GM19372 (cell line): ENCODE measurements around the gene APOBEC2.

Experiments
- ATAC-seq: cut with Tn5 transposase; IDR thresholded peaks from one replicate; pipeline ENCODE4 v1.9.1; 2021; ENCODE audit warnings: mild to moderate bottlenecking, low read depth, moderate library complexity; ENCODE audit not compliant: unreplicated experiment

The APOBEC2 gene

DNA sequence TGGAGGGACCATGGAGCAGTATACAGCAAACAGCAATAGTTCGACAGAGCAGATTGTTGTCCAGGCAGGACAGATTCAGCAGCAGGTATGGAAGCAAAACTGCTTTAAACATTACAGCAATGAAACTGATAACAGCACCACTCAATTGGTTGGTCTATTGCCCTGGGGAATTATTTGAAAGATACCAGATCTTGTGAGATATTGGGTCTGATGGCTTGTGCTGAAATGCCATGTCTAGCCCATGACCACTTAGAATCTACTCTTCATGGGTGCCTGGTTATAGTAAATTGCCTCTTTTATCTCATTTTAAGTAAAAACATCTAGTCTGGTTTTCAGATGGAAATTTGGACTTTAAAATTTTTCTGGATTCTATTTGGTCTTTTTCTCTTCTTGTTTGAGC lies 26.1 kb downstream of the APOBEC2 start:
- ATAC-seq = no peak

DNA sequence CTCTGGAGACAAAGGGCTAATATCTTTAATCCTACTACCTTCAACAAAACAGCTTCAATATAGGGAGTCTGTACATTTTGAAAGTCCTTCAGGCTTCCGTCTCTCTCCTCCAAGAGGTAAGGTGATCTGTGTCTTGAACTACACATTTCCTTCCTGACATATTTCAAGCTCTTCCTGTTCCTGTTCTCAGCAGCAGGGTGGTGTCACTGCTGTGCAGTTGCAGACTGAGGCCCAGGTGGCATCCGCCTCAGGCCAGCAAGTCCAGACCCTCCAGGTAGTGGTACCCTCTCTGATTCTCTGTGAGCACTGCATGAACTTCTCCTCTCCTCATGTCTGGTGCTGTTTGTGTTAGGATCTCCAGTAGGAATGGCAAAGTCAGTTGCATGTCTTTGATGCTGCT lies 27.6 kb downstream of the APOBEC2 start:
- no peak for ATAC-seq

DNA sequence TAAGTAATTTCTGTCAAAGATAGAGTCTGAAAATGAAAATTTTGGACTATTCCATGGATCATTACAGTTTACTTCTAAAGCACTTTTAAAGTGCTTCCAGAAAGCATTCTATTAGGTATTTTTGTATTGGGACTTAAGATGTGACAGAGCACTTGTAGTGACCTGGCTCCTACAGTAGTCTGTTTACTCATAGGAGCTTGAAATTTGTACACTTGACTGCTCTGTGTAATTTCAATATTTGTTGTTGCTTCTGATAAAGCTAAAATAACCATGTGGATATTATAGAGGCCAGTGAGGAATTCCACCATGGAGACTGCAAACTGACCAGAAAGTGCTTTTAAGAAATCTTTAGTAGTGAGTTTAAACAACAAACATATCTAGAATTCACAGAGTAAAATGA lies 30.1 kb downstream of the APOBEC2 start:
- ATAC-seq = no peak

DNA sequence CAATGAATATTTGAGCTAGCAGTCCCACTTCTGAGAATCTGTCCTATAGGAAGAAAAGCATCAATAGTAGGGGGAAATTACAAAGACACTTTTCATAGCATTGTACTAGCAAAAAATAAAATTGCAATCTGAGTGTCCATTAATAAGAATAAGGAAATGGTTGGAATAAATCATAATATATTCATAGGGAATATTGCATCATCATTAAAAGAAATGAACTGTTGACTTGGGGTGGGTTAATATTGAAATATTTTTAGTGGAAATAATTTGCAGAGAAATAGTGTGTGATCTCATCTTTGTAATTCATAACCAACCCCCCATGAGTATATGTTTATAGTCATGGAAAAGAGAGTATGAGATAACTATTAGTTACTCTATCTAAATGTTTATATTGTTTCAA lies 32.2 kb downstream of the APOBEC2 start:
- no peak for ATAC-seq

DNA sequence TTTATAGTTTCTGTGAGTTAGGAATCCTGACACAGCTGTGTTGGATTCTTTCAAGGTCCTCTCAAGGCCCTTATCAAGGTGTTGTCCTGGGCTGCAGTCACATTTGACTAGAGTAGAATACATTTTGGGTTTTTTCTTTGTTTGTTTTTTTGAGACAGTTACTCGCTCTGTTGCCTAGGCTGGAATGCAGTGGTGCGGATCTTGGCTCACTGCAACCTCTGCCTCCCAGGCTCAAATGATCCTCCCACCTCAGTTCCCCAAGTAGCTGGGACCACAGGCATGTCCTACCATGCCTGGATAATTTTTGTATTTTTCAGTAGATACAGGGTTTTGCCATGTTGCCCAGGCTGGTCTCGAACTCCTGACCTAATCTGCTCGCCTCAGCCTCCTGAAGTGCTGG lies 35.4 kb downstream of the APOBEC2 start:
- no peak for ATAC-seq

DNA sequence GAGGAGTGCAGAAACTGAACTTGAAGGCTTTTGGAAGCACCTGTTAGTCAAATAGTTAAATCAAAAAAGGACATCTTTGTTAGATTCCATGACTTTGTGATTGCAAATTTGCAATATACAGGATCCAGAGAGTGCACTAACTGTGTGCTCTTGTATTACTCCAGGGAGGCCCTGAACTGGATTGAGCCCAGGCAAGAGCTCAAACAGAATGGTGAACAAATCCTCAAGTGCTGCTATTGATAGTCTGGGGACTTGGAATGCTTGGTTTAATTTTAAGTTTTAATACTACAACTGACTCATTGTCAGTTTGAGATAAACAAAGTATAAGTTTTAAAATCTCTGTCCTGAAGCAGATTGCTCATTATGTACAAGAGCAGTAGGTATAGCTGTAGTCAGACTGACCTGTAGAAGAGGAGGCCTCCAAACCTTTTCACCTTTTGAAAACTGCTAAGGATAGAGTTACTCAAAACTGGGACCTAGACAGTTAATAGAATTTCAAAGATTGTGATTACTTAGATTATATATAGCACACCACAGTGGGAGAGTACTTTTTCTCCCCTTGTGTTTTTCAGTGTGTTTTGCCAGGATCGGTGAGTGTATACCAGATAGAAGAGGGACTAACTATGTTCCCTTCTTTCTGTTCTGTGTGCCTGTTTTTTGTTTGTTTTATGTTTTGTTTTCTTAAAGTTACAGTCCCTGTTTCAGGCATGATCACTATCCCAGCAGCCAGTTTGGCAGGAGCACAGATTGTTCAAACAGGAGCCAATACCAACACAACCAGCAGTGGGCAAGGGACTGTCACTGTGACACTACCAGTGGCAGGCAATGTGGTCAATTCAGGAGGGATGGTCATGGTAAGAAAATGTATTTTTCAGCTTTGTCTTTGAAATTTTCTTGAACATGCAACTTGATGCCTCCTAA lies 38.1 kb downstream of the APOBEC2 start:
- ATAC-seq = no peak

DNA sequence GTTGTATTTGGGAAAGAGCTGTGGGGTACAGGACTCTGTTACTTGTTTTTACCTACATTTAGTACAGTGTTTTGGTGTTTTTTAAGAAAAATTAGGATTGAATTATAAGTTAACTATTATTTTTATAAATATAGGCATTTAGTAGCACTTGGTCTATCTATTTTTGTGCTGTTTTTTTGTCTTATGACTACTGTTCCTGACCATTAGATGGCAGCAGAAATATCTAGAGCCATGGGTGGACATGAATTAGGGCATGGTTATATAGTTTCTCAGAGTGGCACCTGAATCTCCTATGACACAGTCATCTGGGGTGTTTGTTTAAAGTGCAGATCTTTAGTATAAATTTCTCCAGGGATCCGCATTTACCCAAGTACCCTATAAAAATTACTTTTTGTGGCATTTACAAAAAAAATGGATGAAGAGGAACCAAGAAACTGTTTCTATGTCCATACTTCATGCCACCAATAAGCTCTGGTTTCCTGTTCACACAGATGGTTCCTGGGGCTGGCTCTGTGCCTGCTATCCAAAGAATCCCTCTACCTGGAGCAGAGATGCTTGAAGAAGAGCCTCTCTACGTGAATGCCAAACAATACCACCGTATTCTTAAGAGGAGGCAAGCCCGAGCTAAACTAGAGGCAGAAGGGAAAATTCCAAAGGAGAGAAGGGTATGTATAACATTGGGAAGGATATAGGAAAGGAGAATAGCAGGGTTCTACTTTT lies 39.6 kb downstream of the APOBEC2 start:
- no peak for ATAC-seq

DNA sequence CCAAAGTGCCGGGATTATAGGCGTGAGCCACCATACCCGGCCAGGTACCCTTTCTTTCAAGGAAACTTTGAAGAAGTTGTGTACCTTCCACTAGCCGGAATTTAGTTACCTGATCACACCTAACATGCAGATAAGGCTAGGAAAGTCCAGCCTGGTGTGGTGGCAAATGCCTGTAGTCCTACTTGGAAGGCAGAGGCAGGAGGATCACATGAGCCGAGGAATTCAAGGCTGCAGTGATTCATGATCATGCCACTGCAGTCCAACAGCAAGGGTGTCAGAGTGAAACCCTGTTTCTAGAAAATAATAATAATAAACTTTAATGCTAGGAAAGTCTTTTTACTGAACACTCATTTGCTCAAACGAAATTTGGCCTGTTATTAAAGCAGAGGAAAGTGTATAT lies 40.7 kb downstream of the APOBEC2 start:
- no peak for ATAC-seq

DNA sequence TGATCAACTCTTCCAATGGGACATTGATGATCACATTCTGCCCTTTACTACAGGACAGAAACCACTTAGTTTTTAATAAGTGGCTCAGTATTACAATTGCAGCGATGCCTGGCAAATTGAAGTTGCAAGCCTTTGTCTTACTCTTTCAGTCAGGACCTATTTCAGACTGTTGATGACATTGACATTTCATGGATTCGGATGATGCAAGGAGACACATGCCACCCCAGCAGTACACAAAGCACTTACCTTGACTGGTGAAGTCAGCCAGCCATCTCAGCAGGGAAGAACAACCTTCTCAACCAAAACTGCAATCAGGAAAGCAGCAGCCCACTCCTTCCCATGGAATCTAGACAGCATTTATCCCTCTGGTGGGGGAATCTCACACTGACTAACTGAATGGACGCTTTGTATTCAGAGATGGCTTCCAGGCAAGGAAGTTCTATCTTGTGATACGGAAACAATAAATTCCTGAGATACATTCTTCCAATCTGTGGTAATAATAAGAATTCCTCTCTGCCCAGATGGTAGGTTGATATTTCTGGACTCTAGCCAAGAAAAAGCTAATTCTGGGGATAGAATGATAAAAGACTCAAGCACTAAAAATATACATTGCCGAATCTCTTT lies 44.6 kb downstream of the APOBEC2 start:
- no peak for ATAC-seq

DNA sequence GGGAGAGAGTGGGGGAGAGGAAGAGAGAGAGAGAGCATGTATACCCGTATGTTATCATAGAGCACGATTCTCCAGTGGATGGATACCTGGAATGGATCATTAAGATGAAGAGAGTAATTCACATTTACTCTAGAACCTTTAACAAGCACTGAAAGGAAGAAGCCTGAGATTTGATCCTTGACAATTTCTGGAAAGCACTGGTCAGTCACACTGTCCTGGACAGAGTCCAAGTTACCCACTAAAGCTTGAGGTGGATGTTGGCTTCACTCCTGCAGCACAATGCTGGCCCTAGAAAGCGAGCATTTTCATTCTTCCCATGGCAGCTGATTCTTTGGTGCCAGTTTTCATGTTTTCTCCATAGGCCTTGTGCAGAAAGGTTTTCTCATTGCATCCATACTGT lies 45.4 kb downstream of the APOBEC2 start:
- ATAC-seq = no peak

DNA sequence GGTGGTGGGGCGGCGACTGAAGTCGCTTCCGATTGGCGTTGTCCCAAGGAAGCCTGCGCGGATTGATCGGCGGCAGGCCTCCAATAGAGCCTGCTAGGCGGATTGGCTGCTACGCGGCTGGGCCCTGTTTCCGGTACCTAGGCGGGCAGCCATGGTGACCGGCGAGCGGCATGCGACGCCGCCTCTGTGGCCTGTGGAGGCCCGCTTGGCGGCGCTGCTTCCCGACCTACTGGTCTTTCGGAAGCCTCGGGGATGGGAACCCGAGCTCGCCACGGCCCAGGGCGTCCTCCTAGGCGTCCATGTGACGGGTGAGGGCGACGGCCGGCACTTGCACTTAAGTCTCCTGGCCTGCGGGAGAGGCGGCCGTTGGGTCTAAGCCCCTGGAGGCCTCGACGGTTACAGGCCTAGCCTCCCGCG lies 47.9 kb downstream of the APOBEC2 start:
- no peak for ATAC-seq

DNA sequence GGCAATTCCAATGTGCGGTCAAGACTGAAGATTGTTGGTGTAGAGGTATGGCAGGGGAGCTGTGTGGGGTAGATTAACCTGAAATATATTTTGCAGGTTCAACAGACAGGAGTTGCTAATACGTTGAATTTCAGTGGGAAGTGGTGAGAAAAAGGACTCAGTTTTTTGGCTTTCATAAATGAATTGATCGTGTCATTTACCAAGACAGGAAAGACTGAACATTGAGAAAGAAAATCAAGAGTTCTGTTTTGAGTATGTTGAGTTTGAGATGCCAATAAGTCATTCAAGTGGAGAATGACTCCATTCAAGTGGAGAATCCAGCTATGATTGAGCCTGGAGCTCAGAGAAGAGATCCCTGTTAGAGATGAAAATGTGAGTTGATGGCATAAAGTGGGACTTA lies 50.8 kb downstream of the APOBEC2 start:
- ATAC-seq = no peak

DNA sequence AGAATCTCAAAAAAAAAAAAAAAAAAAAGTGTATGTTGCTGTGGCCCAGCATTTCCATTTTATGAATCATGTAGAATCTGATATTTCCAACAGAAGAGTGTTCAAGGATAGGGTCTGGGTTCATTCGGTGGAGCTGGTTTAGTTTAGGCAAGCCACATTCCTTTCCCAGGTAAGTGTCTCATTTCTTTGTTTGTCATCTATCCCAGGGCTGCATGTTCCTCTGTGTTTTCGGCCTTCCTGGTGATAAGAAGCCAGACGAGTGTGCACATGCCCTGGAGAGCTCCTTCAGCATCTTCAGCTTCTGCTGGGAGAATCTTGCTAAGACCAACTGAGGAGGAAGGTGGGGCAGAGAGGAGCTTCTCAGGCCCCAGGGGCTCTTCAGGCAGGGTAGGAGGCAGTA lies 58.0 kb downstream of the APOBEC2 start:
- no peak for ATAC-seq
